Measurements from ENCODE around the gene RBM20.

The RBM20 gene

GRCh38 chr10:110817614-110818013, 173.5 kb downstream of the RBM20 start:
- peaks cover 3% of the 10 kb centered on the region for H3K27me3 Mint-ChIP-seq (ENCODE audit: low read depth)
- no peak overlapping the region for H3K4me3 Mint-ChIP-seq
- no peak overlapping the region for H3K27ac Mint-ChIP-seq
- H3K36me3 Mint-ChIP-seq (ENCODE audit: low read depth), result no peaks in the 10 kb centered on the region
- H3K4me1 Mint-ChIP-seq (ENCODE audit: low read depth), result peaks cover 21% of the 10 kb centered on the region
- H3K9me3 Mint-ChIP-seq, result no peaks in the 10 kb centered on the region

DNA sequence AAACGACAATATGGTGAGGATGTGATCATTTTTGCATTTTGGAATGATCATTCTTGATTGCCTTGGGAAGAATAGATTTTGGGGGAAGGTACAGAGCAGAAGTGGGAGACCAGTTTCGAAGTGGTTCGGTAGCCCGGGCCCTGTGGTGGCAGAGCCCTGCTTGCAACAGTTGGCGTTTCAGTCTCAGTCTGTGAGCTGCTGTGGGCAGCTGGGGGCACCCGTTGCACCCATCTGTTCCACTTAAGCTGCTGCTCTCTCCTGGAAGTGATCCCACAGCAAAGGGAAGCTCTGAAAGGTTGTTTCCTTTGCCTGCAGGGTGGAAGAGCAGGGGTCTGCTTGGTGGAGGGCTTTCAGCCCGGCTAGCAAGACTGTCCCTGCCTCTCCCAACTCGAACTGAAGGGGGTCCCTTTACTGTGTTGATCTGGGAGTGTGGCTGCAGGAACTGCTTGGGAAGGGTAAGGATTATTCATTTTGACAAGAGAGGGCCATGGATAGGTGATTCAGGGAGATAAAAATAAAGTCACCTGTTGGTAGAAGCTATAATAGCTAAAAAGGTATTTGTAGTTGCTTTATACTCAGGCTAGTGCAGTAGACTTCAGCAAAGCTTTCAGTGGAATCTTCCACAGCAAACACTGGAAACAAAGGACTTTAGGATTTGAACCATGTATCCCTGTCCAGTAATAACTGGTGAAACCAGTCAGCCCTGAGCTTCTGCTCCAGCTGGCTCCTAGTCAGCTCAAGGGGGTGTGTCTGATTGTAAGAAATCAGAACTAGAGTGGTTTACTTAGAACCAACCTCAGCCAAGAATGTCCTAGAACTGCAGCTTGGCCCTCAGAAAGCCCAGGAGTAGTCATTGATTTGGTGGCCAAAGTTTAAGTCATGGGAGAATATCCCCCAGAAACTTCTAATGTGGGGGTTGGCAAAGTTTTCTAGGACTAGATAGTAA, 174.4 kb downstream of the RBM20 start:
- H3K36me3 Mint-ChIP-seq (ENCODE audit: low read depth), result no peaks in the 10 kb centered on the region
- no peaks in the 10 kb centered on the region for H3K9me3 Mint-ChIP-seq
- peaks cover 21% of the 10 kb centered on the region for H3K4me1 Mint-ChIP-seq (ENCODE audit: low read depth)
- peaks cover 3% of the 10 kb centered on the region for H3K27me3 Mint-ChIP-seq (ENCODE audit: low read depth)
- no peak overlapping the region for H3K4me3 Mint-ChIP-seq
- no peak overlapping the region for H3K27ac Mint-ChIP-seq

GRCh38 chr10:110820321-110820814, 176.2 kb downstream of the RBM20 start:
- H3K27me3 Mint-ChIP-seq (ENCODE audit: low read depth), result peaks cover 9% of the 10 kb centered on the region
- H3K4me1 Mint-ChIP-seq (ENCODE audit: low read depth), result peaks cover 18% of the 10 kb centered on the region
- no peak overlapping the region for H3K27ac Mint-ChIP-seq
- no peaks in the 10 kb centered on the region for H3K9me3 Mint-ChIP-seq
- H3K4me3 Mint-ChIP-seq, result no peak overlapping the region
- no peaks in the 10 kb centered on the region for H3K36me3 Mint-ChIP-seq (ENCODE audit: low read depth)

GRCh38 chr10:110821508-110821907, 177.4 kb downstream of the RBM20 start:
- peaks cover 20% of the 10 kb centered on the region for H3K27me3 Mint-ChIP-seq (ENCODE audit: low read depth)
- H3K36me3 Mint-ChIP-seq (ENCODE audit: low read depth), result no peaks in the 10 kb centered on the region
- no peaks in the 10 kb centered on the region for H3K9me3 Mint-ChIP-seq
- no peak overlapping the region for H3K27ac Mint-ChIP-seq
- H3K4me3 Mint-ChIP-seq, result no peak overlapping the region
- peaks cover 13% of the 10 kb centered on the region for H3K4me1 Mint-ChIP-seq (ENCODE audit: low read depth)

GRCh38 chr10:110822035-110822711, 178.0 kb downstream of the RBM20 start:
- Mint-ChIP-seq H3K27me3 (ENCODE audit: low read depth) (peaks cover 25% of the 10 kb centered on the region), H3K9me3 (no peaks in the 10 kb centered on the region), H3K27ac (peak overlapping the region; percentile 4), H3K4me3 (no peak overlapping the region), H3K4me1 (ENCODE audit: low read depth) (peaks cover 11% of the 10 kb centered on the region), H3K36me3 (ENCODE audit: low read depth) (no peaks in the 10 kb centered on the region)

DNA sequence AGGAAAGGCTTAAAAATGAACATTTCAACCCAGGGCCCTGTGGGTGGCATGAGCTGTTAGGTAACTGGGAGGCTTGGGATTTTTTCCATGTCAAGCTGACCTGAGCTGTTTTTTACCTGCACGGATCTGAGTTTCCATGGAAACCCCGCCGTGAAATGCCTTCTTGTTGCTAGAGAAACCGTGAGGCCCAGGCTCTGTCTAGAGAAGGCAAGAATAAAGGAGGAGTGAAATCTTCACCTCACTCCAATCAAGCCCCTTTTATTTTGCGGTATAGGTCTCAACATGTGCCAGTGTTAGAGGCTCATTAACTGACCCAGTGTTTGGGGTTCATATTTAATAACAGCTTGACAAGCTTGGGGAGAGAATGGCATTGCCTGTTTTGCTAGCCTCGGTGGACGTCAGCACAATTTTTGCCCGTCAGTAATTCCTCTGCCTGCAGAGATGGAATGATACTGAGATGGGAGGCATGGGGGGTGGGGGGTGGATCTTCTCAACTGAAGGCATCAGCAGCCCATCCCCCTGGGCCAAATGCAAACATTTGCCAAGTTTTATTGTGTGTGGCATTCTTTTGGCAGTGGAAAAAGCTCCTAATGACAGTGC, 178.7 kb downstream of the RBM20 start:
- Mint-ChIP-seq H3K36me3 (ENCODE audit: low read depth) (no peaks in the 10 kb centered on the region), H3K27ac (no peak overlapping the region)

GRCh38 chr10:110824152-110824441, 180.0 kb downstream of the RBM20 start:
- H3K27me3 Mint-ChIP-seq (ENCODE audit: low read depth), result peaks cover 25% of the 10 kb centered on the region
- no peak overlapping the region for H3K27ac Mint-ChIP-seq
- no peaks in the 10 kb centered on the region for H3K36me3 Mint-ChIP-seq (ENCODE audit: low read depth)
- H3K4me1 Mint-ChIP-seq (ENCODE audit: low read depth), result peaks cover 8% of the 10 kb centered on the region
- H3K9me3 Mint-ChIP-seq, result no peaks in the 10 kb centered on the region
- no peak overlapping the region for H3K4me3 Mint-ChIP-seq

More for the DNA sequence above, 178.7 kb downstream of the RBM20 start:
- no peak overlapping the region for H3K4me3 Mint-ChIP-seq
- H3K4me1 Mint-ChIP-seq (ENCODE audit: low read depth), result peaks cover 6% of the 10 kb centered on the region
- peaks cover 25% of the 10 kb centered on the region for H3K27me3 Mint-ChIP-seq (ENCODE audit: low read depth)
- no peaks in the 10 kb centered on the region for H3K9me3 Mint-ChIP-seq

GRCh38 chr10:110824660-110825059, 180.5 kb downstream of the RBM20 start:
- Mint-ChIP-seq H3K27me3 (ENCODE audit: low read depth) (peaks cover 25% of the 10 kb centered on the region), H3K36me3 (ENCODE audit: low read depth) (no peaks in the 10 kb centered on the region), H3K4me3 (no peak overlapping the region), H3K4me1 (ENCODE audit: low read depth) (peaks cover 8% of the 10 kb centered on the region), H3K9me3 (no peaks in the 10 kb centered on the region), H3K27ac (no peak overlapping the region)

DNA sequence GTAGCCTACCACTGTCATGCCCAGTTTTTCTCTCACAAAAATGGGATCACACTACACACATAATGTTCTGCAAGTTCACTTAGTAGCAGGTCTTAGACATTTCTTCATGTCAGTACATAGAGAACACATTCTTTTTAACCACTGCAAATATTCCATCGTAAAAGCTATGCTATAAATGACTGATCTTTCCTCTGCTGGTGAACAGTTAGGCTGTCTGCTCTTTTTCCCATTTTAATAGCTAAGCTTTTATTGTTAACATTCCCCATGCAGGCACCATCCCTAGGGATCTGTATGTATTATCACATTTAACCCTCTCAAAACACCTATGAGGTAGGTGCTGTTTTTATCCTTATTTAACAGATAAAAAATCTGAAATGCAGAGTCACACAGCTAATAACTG, 181.4 kb downstream of the RBM20 start:
- H3K27ac Mint-ChIP-seq, result no peak overlapping the region
- peaks cover 8% of the 10 kb centered on the region for H3K4me1 Mint-ChIP-seq (ENCODE audit: low read depth)
- H3K9me3 Mint-ChIP-seq, result no peaks in the 10 kb centered on the region
- no peak overlapping the region for H3K4me3 Mint-ChIP-seq
- peaks cover 25% of the 10 kb centered on the region for H3K27me3 Mint-ChIP-seq (ENCODE audit: low read depth)
- H3K36me3 Mint-ChIP-seq (ENCODE audit: low read depth), result no peaks in the 10 kb centered on the region

- Mint-ChIP-seq H3K4me1 (ENCODE audit: low read depth) (peaks cover 4% of the 10 kb centered on the region), H3K36me3 (ENCODE audit: low read depth) (no peaks in the 10 kb centered on the region), H3K27me3 (ENCODE audit: low read depth) (peaks cover 22% of the 10 kb centered on the region), H3K27ac (no peak overlapping the region), H3K9me3 (no peaks in the 10 kb centered on the region), H3K4me3 (no peak overlapping the region)
Observed at GRCh38 chr10:110827410-110827809, 183.3 kb downstream of the RBM20 start.

GRCh38 chr10:110827875-110828274, 183.7 kb downstream of the RBM20 start:
- Mint-ChIP-seq H3K36me3 (ENCODE audit: low read depth) (no peaks in the 10 kb centered on the region), H3K27ac (no peak overlapping the region), H3K4me3 (no peak overlapping the region), H3K27me3 (ENCODE audit: low read depth) (peaks cover 22% of the 10 kb centered on the region), H3K4me1 (ENCODE audit: low read depth) (peaks cover 4% of the 10 kb centered on the region), H3K9me3 (no peaks in the 10 kb centered on the region)

- Mint-ChIP-seq H3K36me3 (ENCODE audit: low read depth) (no peaks in the 10 kb centered on the region), H3K4me3 (no peak overlapping the region), H3K27me3 (ENCODE audit: low read depth) (peaks cover 22% of the 10 kb centered on the region), H3K4me1 (ENCODE audit: low read depth) (peaks cover 7% of the 10 kb centered on the region), H3K9me3 (no peaks in the 10 kb centered on the region), H3K27ac (no peak overlapping the region)
Observed at GRCh38 chr10:110828525-110828924, 184.4 kb downstream of the RBM20 start.

DNA sequence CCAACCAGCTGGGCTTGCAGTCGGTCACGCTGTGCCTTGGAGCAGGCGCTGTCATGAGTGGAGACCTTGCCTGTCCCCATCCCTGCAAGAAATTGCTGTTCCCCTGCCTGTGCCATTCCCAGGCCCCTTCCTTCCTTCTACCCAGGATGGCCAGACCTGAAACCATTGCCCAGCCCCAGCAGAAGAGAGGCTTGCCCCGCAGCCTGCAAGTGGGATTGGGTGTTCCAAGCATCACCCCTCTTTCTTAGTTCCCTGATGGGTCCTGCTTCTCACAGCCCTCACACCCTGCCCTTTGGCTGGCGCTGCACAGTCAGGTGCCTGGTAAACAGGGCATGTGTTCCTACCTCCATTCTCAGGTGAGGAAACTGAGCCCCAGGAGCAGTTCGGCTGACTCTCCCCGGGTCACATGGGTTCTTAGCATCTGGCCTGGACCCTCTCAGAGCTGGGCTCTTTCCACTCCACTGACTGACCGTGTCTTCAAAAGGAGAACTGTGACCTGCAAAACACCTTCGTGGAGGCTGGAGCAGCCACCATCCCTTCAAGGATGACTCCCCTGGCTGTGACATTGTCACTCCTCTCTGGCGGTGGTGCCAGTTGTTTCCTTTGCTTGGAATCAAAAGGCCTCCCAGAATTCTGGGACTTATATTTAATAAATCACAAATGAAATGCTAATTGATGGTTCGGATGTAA, 185.7 kb downstream of the RBM20 start:
- H3K27me3 Mint-ChIP-seq (ENCODE audit: low read depth), result peaks cover 17% of the 10 kb centered on the region
- H3K4me3 Mint-ChIP-seq, result no peak overlapping the region
- H3K4me1 Mint-ChIP-seq (ENCODE audit: low read depth), result peaks cover 14% of the 10 kb centered on the region
- H3K9me3 Mint-ChIP-seq, result no peaks in the 10 kb centered on the region
- no peak overlapping the region for H3K27ac Mint-ChIP-seq
- H3K36me3 Mint-ChIP-seq (ENCODE audit: low read depth), result peaks cover 2% of the 10 kb centered on the region

GRCh38 chr10:110833234-110833940, 189.3 kb downstream of the RBM20 start:
- Mint-ChIP-seq H3K27me3 (ENCODE audit: low read depth) (no peaks in the 10 kb centered on the region), H3K36me3 (ENCODE audit: low read depth) (peaks cover 6% of the 10 kb centered on the region), H3K9me3 (no peaks in the 10 kb centered on the region), H3K4me3 (no peak overlapping the region), H3K27ac (peak overlapping the region; percentile 69), H3K4me1 (ENCODE audit: low read depth) (peaks cover 22% of the 10 kb centered on the region)

All from T-helper 1 cell treated with Interleukin-12 subunit alpha and Interleukin-12 subunit beta and Interleukin-4 antibody, amounts not matched to agents 30 μg/mL and 1 μg/mL, for 36 hours (primary cell).